MM.1S (cell line): ENCODE data around the gene SLC26A4.

Experiments
- DNase-seq: peaks from one replicate; pipeline ENCODE4 v3.0.0-alpha.2; 2015
- H2AFZ ChIP-seq: fragments of 300-600 bp; sonication (generic); 2 replicates; pipeline ENCODE4 v1.6.0; 2016; ENCODE audit warnings: antibody characterized with exemption, low read length
- H3F3A ChIP-seq: fragments of 300-600 bp; sonication (generic); 2 replicates; pipeline ENCODE4 v1.6.1; 2016; ENCODE audit warnings: mild to moderate bottlenecking, antibody characterized with exemption, low read length, moderate library complexity, mixed read lengths; ENCODE audit not compliant: insufficient read depth
- H3K27ac ChIP-seq: fragments of 300-600 bp; sonication (generic); 2 replicates; pipeline ENCODE4 v1.5.1; 2016; ENCODE audit warnings: mild to moderate bottlenecking, low read length
- H3K27me3 ChIP-seq: fragments of 300-600 bp; sonication (generic); replicated peaks from 2 replicates; pipeline ENCODE4 v1.6.0; 2016; ENCODE audit warnings: low read length; ENCODE audit not compliant: insufficient read depth
- H3K36me3 ChIP-seq: fragments of 300-600 bp; sonication (generic); replicated peaks from 2 replicates; pipeline ENCODE4 v1.6.1; 2016; ENCODE audit warnings: mild to moderate bottlenecking, low read length, mixed read lengths; ENCODE audit not compliant: insufficient read depth
- H3K4me1 ChIP-seq: fragments of 300-600 bp; sonication (generic); 2 replicates; pipeline ENCODE4 v1.6.1; 2016; ENCODE audit warnings: low read length, mixed read lengths
- H3K4me2 ChIP-seq: fragments of 300-600 bp; sonication (generic); 2 replicates; pipeline ENCODE4 v1.6.0; 2016; ENCODE audit warnings: low read depth, low read length
- H3K4me3 ChIP-seq: fragments of 300-600 bp; sonication (generic); 2 replicates; pipeline ENCODE4 v1.5.1; 2016; ENCODE audit warnings: low read length, mixed read lengths
- H3K79me2 ChIP-seq: fragments of 300-600 bp; sonication (generic); 2 replicates; pipeline ENCODE4 v1.6.1; 2016; ENCODE audit warnings: mixed run types, low read length, mixed read lengths
- H3K9ac ChIP-seq: fragments of 300-600 bp; sonication (generic); 2 replicates; pipeline ENCODE4 v1.6.1; 2016; ENCODE audit warnings: low read length, mixed read lengths
- H3K9me2 ChIP-seq: fragments of 300-600 bp; sonication (generic); replicated peaks from 2 replicates; pipeline ENCODE4 v1.6.1; 2016; ENCODE audit warnings: mild to moderate bottlenecking, low read length, mixed read lengths; ENCODE audit not compliant: insufficient read depth
- H3K9me3 ChIP-seq: fragments of 300-600 bp; sonication (generic); replicated peaks from 2 replicates; pipeline ENCODE4 v1.6.1; 2016; ENCODE audit warnings: mild to moderate bottlenecking, low read length, mixed read lengths; ENCODE audit not compliant: insufficient read depth
- H4K20me1 ChIP-seq: fragments of 300-600 bp; sonication (generic); 2 replicates; pipeline ENCODE4 v1.6.1; 2016; ENCODE audit warnings: mild to moderate bottlenecking, low read length, moderate library complexity, mixed read lengths; ENCODE audit not compliant: insufficient read depth
- CTCF ChIP-seq: fragments of 300-600 bp; sonication (generic); IDR thresholded peaks from 2 replicates; pipeline ENCODE4 v1.5.1; 2016; ENCODE audit warnings: antibody characterized with exemption, low read length, mixed read lengths
- EZH2 ChIP-seq: fragments of 300-600 bp; sonication (generic); optimal IDR thresholded peaks from 2 replicates; pipeline ENCODE3; 2017; ENCODE audit warnings: low read depth, mild to moderate bottlenecking, antibody characterized with exemption, low read length, mixed read lengths
- EZH2phosphoT487 ChIP-seq: fragments of 300-600 bp; sonication (generic); IDR thresholded peaks from 2 replicates; pipeline ENCODE4 v1.6.1; 2018; ENCODE audit warnings: antibody characterized with exemption, low read length

SLC26A4 gene

GRCh38 chr7:107643407-107643806 is 17.2 kb upstream of the SLC26A4 start:
- H2AFZ ChIP-seq: no peak overlapping the region
- H3K9ac ChIP-seq: no peak overlapping the region
- no peaks in the 10 kb centered on the region for H3K79me2 ChIP-seq
- H3K4me2 ChIP-seq: no peak overlapping the region
- H3K36me3 ChIP-seq: no peaks in the 10 kb centered on the region
- no peaks in the 10 kb centered on the region for H3K9me3 ChIP-seq
- no peaks in the 10 kb centered on the region for H3K9me2 ChIP-seq
- no peak for DNase-seq
- H3K27me3 ChIP-seq: peaks cover 64% of the 10 kb centered on the region
- no peak overlapping the region for H3K27ac ChIP-seq
- TF ChIP-seq EZH2phosphoT487: no peak
- no peak for TF ChIP-seq CTCF
- no peak for TF ChIP-seq EZH2
- H3K4me3 ChIP-seq: no peak overlapping the region
- peaks cover 4% of the 10 kb centered on the region; the same call in 1 of the 2 replicates for H3K4me1 ChIP-seq
- H3F3A ChIP-seq: 0 out of 2 replicates have a peak, but pooled peaks cover under 1% of the 10 kb centered on the region
- no peaks in the 10 kb centered on the region for H4K20me1 ChIP-seq

DNA sequence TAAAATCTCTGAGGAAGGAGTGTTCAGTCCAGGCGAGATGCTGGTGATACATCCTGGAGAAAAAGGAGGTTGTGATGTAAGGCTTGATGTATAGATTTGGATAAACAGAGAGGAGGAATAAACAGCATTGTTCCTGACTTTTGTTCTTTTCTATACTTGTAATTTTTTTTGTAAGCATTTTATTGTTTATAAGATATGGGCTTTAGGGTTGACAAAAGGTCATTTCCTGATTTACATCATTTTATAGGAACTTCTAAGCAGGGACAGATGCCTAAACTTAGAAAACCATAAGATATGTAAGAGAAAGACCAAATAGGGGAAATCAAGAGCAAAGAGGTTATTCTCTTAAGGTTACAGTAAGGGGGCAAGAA is 16.7 kb upstream of the SLC26A4 start:
- H3K27me3 ChIP-seq: peaks cover 64% of the 10 kb centered on the region

DNA sequence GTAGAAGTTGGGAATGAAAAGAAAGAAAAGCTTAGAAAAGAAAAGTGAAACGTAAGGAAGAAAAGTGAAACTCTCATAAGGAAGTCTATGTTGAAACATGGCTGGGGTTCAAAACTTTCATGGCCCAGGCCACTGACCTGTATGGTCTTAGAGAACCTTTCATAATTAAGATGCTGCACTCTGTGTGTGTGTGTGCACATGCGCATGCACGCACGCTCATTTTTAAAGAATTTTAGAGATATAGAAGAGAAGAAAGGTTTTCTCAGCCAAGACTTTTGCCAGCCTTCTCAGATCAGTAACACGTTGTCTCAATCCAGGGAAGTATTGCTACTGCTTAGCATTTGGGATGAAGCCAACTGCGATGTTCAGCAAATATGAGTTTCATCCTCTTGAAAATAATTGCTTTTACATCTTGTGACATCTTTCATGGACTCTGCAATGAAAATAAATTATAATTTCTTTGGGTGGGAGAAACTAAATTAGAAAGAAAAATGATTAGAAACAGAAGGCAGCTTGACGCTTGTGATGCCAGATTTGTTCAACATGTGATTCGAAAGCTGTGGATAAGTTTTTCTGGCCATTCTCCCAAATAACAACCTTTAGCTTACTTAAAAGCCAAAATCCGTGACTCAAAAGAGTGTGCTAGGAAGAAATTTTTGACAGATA is 16.2 kb upstream of the SLC26A4 start:
- no peak overlapping the region for H3K27ac ChIP-seq
- no peaks in the 10 kb centered on the region for H3K9me2 ChIP-seq
- no peak overlapping the region for H3K4me2 ChIP-seq

More for the DNA sequence above, 16.7 kb upstream of the SLC26A4 start:
- Histone ChIP-seq H4K20me1 (no peaks in the 10 kb centered on the region), H3K27ac (no peak overlapping the region), H3K79me2 (no peaks in the 10 kb centered on the region), H3K4me1 (0 out of 2 replicates have a peak, but pooled peaks cover 4% of the 10 kb centered on the region), H3K36me3 (no peaks in the 10 kb centered on the region), H3K9me2 (no peaks in the 10 kb centered on the region), H2AFZ (no peak overlapping the region), H3K4me3 (no peak overlapping the region), H3K9ac (no peak overlapping the region), H3F3A (no peaks in the 10 kb centered on the region), H3K4me2 (no peak overlapping the region), H3K9me3 (no peaks in the 10 kb centered on the region)
- no peak for TF ChIP-seq EZH2phosphoT487
- no peak for TF ChIP-seq EZH2
- no peak for TF ChIP-seq CTCF
- no peak for DNase-seq

More for the DNA sequence above, 16.2 kb upstream of the SLC26A4 start:
- H3K9ac ChIP-seq: no peak overlapping the region
- no peaks in the 10 kb centered on the region for H4K20me1 ChIP-seq
- TF ChIP-seq EZH2phosphoT487 (no peak), EZH2 (no peak), CTCF (no peak)
- no peaks in the 10 kb centered on the region for H3F3A ChIP-seq
- no peaks in the 10 kb centered on the region for H3K36me3 ChIP-seq
- no peak for DNase-seq
- no peak overlapping the region for H2AFZ ChIP-seq
- no peak overlapping the region for H3K4me3 ChIP-seq
- peaks cover 63% of the 10 kb centered on the region for H3K27me3 ChIP-seq
- H3K79me2 ChIP-seq: no peaks in the 10 kb centered on the region
- no peaks in the 10 kb centered on the region for H3K9me3 ChIP-seq
- 0 out of 2 replicates have a peak, but pooled peaks cover under 1% of the 10 kb centered on the region for H3K4me1 ChIP-seq
